ENCODE results near the gene GAS2L1.

The GAS2L1 gene

DNA sequence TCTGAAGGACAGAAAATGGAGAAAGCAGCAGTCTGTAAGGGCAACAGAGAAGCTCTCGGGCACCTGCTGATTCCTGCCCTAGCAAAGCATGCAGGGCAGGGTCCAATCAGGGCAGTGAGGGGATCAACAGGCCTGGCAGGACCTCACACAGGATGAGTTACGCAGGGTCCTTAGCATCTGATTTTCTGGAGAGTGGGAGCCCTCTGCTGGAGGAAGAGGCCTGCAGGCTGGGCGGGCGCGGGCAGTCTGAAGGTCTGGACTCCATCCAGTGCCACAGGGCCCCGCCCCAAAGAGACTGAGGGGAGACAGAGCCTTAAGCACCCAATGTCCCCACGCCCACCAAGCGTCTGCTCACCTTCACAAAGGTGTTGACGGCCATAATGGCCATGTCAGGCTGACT is 53.0 kb downstream of the GAS2L1 start:
- H3K4me1 ChIP-seq (ENCODE audit: control insufficient read depth in 1 of 2, insufficient read depth in 1 of 2, low read depth in 1 of 2, low read length in 1 of 2), result no peaks in the 10 kb centered on the region
- H3K27me3 ChIP-seq, result no peaks in the 10 kb centered on the region
- no peak overlapping the region for H3K27ac ChIP-seq
- no peaks in the 10 kb centered on the region for H3K9me3 ChIP-seq
- TF ChIP-seq, protein P1, sequence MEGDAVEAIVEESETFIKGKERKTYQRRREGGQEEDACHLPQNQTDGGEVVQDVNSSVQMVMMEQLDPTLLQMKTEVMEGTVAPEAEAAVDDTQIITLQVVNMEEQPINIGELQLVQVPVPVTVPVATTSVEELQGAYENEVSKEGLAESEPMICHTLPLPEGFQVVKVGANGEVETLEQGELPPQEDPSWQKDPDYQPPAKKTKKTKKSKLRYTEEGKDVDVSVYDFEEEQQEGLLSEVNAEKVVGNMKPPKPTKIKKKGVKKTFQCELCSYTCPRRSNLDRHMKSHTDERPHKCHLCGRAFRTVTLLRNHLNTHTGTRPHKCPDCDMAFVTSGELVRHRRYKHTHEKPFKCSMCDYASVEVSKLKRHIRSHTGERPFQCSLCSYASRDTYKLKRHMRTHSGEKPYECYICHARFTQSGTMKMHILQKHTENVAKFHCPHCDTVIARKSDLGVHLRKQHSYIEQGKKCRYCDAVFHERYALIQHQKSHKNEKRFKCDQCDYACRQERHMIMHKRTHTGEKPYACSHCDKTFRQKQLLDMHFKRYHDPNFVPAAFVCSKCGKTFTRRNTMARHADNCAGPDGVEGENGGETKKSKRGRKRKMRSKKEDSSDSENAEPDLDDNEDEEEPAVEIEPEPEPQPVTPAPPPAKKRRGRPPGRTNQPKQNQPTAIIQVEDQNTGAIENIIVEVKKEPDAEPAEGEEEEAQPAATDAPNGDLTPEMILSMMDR (IDR thresholded peaks at IDR 0.05), result no peak
- H3K4me3 ChIP-seq (ENCODE audit: low read depth in 1 of 2, low read length in 1 of 2), result no peak overlapping the region
- peaks cover 83% of the 10 kb centered on the region for H3K36me3 ChIP-seq
